IPS-NIHi7 (cell line): ENCODE data around the gene TSSC4.

Experiments
- DNase-seq: peaks from one replicate; pipeline ENCODE4 v3.0.0; 2012; ENCODE audit warnings: mixed read lengths; ENCODE audit errors: extremely low spot score

The TSSC4 gene

DNA sequence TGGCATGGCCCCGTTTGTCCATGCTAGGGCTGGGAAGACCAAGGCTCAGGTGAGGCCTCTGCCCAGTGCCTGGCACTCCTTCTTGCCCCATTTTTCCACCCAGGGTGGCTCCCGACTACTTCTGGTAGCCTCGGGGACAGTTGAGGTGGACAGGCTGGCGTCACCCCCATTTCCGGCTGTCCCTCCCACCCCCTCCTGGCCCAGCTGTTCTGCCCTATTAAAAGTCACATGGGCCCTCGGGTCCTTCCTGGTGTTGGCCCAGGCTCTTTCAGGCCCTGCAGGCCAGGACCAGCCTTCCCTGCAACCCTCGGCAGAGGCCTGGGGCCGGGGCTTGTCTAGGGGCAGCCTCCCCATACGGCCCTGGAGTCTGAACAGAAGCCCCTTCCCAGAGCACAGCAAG, 14.0 kb upstream of the TSSC4 start:
- no peak for DNase-seq

DNA sequence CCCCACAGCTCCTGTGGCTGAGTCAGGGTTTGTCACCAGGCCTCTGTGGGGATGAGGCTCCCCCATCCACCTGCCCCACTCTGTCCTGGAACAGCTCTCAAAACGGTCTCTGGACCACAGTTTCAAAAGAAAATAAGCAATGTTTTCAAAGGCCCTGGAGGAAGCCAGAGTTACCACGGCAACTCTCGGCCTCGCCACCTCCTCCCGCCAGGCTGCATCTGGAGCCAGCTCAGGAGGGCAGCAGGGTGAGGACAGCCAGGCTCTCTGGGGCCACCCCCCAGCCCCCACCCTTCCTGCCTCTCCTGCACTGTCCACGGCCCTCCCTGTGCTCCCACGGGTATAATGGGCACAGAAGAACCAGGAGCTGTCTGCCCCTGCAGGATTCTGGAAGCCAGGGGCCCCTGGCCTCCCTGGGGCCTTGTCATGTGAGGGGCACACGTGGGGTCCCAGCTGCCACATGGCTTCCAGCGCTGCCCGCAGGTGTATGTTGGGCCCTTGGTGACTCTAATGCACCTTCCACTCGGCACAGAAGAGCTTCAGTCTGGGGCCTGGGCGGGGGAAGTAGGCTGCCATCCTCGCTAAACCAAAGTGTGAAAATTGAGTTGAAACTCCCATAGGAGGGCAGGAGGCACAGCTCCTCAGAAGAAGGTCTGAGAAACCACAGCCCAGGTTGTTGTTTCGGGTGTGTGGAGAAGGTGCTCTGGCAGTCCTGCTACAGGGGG, 13.1 kb upstream of the TSSC4 start:
- no peak for DNase-seq

DNA sequence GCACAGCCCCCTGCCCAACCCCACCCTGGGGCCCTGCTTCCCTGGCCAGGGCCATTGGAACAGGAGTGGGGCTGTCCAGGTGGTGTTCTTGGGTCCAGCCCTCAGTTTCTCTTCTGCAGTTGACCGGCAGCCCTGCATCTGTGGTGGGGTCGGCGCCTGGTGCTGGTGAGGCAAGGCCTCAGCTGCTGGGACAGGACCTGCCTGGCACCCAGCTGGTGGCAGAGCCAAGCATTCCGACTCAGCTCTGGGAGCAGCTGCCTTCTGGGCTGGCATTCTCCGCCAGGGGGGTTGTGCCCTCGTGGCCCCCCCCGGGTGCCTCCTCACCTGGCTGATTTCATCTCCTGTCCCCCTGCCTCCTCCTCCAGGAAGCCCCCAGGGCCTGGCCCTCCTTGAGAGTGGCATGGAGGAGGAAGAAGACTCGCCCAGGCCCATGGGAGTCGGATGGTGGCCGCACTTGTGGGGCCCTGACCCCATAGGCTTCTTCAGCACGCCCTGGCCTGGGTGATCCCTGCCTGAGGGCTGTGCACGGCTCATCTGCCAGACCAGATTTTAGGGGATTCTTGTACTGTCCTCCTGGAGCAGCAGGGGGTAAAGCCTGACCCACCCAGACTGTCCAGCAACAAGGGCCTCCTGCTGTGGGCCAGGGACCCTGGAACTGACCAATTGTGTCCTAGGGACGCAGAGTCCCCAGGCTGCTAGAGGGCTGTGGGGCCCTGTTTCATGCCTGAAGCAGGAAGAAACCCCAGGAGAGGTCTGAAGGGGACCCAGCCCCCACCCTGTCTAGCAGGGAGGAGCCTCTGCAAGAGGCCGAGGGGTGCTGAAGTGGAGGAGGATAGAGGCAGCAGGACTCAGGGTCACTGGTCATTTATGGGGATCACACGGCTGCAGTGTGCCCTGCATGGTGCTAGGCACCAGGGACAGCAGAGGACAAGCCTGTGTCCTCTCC, 11.8 kb upstream of the TSSC4 start:
- no peak for DNase-seq

DNA sequence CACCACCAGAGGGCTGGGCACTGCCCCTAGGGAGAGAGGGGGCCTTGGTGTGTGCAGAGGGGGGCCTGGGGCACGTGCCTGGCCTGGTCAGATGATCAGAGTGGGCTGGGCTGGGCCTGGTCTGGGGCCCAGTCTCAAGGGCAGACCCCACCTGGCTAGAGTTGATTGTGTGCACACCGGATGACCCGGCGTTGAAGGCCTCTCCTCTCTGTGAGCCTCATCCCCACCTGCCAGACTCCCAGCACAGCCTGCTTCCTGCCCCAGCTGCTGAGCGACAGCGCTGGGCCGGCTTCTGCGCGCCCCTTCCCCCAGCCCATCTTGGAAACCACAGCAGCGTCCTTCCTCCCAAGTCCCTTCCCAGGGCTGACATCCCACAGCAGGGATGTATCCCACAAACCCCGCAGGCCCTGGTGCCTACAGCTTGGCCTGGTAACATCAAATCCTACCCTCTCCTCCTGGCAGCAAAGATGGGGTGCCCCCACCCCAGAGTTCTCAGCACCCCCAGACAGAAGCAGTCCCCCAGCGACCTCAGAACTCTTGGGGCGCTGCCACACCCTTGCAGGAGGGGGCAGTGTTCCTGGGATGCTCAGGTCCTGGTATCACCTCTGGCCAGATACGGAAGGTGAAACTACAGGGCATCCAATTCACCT, 11.0 kb upstream of the TSSC4 start:
- DNase-seq, result no peak

DNA sequence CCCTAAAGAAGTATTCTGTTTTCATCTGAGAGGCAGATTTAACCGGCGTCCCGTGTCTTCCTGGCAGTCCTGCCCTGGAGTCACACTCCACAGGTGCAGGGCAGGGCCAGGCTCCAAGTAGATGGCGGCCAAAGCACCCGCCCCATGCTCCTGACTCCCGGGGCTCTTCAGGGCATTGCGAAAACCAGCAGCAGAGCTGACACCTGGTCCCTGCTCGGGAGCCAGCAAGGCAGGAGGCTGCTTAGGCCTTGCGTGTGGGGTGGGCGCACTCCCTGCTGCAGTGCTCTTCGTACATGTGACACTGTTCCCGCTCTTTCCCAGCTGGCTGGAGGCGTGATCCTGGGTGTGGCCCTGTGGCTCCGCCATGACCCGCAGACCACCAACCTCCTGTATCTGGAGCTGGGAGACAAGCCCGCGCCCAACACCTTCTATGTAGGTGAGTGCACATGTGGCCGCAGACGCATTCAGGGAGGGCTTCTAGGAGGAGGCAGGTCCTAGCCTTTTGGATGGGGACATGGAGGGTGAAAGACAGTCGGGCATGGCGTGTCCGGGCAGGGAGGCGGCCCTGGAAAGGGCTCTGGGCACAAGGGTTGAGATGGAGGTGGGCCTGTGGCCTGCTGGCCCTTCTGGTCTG, 10.3 kb upstream of the TSSC4 start:
- DNase-seq, result no peak

DNA sequence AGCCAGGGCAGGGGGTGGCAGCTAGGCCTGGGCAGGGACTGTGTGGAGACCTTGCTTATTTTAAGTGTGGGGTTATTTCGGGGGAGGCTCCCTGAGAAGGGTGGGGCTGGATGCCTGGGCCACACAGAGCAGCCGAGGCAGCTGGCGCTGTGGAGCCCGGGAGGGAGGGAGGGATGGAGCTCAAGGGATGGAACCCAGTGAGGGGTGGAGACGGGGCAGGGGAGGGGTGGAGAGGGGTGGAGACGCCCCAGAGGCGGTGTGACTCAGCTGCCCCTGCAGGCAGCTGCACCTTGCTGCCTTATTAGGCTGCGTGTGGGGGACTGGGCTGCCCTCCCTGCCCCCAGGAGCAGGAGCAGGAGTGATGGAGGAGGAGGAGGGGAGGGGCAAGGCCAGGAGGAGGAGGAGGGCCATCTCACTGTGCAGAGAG, 9.8 kb upstream of the TSSC4 start:
- peak; percentile 64 for DNase-seq

DNA sequence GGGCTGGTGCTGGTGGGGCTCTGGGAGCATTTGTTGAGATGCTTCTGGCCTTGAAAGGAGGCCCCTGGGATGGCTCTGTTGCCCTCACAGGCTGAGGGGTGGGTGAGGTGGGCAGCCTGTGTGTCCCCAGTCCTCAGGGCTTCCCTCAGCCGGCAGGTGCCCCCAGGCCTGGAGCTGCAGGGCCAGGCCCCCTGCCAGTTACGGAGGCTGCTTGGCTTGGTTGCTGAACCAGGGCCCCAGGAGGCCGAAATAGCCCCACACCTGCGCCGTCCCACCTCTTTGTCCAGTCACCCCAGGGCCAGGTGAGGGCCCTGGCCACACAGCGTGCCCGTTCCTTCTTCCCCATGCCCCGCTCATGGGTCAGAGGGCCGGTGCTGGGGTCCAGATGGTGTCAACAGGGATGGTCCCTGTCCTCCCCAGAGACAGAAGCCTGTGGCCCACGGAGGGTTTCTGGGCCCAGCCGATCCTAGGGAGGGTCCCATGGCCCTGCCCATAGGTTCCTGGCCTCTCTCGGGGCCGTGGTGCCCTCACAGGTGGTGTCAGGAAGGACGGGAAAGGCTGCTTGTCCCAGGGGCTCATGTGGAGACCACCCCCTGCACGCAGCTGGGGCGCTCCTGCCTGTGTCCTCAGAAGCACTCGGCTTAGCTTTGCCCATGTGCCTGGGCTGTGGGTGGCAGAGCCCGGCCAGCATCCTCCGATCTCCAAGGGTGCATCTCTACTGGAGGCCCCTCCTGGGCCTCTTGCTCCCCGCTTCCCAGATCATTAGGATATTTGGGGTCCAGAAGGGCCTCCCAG, 9.2 kb upstream of the TSSC4 start:
- DNase-seq, result no peak

DNA sequence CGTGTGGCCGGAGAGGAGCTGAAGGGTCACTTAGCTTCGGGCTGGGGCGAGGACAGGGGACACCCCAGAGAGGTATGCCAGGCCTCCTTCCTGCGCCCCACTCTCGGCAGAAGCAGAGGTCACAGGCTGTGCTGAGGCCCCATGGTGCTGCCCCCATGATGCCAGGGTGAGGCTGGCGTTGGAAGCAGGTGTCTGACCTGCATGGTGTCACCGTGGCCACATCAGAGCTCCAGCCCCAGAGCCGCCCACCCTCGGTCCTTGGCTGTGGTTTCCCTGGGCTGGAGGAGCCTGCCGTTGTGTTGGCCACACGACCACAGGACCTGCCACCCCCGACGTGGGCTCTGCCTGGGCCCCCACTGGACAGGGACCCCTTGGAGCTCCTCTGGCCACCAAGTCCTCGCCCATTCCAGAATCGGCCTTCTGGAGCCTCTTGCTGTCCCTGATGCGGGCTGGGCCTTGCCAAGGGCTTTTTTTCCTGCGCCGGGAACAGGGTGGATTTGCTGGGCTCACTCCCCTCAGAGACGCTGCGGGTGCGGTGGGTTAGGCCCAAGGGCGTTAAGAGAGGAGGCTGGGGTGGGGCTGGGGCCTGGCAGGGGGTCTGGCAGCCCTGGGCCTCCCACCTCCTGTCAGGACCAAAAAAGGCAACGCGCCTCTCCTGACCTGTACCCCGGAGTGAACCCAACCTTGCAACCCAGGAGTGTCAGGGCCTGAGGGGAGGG, 8.2 kb upstream of the TSSC4 start:
- no peak for DNase-seq

DNA sequence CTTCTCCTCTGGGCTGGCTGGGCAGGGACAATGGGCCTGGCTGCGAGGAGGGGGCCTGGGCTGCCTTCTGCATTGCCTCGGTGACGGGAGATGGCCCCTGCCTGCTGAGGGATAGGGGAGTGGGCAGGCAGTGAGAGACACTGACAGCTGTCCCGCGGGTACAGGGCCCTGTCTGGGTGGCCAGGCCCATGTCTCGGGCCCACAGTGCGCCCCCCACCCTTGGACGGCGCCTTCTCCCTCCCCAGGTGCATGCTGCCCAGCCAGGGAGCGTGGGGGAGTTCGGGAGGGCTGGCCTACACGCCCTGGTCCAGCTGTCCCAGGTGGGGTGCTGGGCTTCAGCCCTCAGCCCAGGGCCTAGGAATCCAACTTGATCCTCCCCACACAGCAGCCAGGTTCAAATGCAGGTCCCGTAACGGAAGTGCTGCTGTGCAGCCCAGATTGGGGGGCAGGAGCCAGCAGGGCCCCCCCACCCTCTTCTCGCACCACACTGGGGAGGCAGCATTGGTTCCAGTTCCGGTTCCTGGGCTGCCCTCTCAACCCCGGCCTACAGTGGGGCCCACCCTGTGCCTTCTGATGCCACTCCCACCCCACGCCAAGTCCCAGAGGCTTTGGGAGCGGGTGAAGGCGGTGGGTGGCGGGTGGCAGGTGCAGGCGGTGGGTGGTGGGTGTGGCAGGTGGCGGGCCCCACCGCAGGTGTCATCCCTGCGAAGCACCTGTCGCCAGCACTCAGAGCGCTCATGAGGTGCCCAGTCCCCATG, 7.3 kb upstream of the TSSC4 start:
- no peak for DNase-seq

DNA sequence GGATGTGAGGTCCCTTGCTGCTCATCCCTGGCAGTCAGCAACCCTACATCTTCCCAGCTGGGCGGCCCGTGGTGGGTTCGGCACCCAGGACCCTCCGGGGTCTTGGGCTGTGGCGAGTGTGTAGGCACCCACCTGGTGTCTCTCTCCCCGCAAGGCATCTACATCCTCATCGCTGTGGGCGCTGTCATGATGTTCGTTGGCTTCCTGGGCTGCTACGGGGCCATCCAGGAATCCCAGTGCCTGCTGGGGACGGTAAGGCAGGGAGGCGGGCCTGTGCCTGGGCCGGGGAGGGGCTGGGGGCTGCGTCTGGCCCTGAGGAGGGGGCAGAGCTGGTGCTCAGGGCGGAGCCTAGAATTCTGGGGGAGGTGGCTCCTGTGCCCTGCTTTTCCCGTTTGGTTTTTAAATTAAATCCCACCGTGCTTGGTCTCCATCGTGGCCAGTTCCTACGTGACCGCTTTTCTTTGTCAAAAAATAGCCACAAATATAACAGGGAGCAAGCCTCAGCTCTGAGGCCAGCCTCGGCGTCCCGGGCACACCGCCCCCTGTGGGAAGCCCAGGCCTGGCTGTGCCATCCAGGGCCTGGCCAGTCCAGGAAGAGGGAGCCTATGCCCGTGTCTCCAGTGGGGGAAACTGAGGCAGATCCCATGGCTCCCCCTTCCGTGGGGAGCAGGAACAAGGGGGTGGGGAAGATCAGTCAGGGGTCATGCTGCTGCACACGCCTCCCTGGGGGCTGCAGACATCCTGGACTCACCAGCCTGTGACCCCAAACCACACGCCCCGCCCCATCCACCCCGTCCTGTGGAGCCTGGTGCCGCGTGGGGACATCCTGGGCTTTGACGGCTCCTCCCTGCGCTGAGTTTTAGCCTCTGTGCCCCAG, 6.4 kb upstream of the TSSC4 start:
- DNase-seq, result no peak

DNA sequence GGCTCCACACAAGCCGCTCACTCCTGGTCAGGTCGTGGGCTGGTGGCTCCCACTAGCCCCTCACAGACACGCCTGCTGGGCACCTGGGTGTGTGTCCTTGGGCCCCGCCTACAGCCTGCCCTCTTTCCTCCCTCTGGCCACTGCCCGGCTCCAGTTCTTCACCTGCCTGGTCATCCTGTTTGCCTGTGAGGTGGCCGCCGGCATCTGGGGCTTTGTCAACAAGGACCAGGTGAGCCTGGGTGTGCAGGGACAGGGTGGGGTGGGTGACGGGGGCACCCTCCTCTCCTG, 5.8 kb upstream of the TSSC4 start:
- no peak for DNase-seq

DNA sequence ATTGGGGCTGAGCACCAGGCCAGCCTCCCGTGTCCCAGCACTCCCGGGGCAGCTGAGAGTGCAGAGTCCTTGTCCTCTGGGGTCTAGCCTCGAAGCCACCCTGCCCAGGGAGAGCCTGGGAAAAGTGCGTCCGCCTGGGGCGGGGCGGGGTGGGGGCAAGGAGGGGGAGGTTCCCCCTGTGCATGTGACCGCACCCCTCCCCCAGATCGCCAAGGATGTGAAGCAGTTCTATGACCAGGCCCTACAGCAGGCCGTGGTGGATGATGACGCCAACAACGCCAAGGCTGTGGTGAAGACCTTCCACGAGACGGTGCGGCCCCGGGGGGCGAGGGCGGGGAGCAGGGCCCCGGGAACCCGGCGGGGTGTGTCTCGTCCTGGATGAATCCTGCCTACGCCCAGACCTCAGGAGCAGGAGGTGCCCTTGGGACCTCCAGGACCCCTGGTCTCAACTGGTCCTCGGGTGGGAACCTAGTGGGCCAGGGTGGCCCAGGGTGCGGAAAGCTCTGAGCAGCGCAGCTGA, 5.3 kb upstream of the TSSC4 start:
- DNase-seq, result no peak

DNA sequence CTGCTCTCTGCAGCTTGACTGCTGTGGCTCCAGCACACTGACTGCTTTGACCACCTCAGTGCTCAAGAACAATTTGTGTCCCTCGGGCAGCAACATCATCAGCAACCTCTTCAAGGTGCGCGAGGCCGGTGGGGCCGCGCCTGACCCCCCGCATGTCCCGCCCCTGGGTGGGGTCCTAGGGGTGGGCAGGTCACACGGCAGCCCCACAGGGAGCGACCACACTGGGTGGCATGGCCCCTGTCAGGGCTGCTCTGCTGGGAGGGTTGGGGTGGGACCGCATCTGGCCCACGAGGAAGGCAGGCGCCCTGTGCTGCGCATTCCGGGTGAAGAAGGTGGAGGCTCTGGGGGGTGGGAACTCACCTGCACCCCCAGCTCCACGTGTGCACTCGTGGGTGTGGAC, 4.7 kb upstream of the TSSC4 start:
- DNase-seq, result no peak

DNA sequence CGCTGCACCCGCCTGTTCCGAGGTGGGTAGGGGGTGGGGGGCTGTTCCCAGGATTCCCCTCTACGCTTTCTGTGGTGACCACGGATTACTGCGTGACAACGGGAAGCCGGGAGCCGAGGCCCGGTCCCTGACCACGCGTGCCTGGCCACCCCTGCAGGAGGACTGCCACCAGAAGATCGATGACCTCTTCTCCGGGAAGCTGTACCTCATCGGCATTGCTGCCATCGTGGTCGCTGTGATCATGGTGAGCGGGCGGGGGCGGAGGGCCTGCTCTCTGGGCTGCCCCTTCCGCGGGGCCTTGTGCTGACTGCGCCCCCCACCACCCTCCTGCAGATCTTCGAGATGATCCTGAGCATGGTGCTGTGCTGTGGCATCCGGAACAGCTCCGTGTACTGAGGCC, 4.1 kb upstream of the TSSC4 start:
- DNase-seq, result no peak

DNA sequence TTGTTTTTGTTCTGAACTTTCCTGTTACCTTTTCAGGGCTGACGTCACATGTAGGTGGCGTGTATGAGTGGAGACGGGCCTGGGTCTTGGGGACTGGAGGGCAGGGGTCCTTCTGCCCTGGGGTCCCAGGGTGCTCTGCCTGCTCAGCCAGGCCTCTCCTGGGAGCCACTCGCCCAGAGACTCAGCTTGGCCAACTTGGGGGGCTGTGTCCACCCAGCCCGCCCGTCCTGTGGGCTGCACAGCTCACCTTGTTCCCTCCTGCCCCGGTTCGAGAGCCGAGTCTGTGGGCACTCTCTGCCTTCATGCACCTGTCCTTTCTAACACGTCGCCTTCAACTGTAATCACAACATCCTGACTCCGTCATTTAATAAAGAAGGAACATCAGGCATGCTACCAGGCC, 3.5 kb upstream of the TSSC4 start:
- no peak for DNase-seq

DNA sequence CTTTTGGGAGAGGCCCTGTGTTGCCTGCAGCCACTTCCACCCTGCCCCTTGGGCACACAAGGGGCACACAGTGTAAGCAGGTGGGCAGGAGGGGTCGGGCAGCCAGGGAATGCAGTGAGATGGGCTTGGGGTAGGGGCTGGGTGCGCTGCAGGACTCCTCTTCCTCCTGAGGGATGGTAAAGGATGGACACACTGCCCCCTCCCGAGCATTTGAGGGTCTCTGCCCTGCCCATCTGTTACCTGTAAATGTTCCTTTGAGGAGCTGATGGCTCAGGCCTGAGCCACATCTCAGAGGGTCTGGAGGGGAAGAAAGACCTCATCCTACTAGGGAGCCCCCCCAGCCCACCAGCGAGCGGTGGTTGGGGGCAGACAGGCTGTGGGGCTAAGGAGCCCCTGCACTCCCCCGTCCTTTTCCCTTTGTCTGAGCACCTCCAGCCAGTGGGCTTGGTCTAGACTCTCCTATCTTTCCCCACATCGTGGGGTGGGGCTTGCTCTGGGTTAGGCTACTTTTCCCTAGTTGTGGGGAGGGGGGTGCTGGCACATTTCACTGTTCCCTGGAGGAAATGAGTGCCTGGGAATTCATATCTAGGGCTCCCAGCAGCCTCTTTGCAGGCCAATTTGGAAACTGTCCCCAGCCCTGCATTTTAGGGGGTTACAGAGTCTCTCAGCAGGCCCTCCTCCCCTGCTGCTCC, 1.7 kb upstream of the TSSC4 start:
- DNase-seq, result no peak

DNA sequence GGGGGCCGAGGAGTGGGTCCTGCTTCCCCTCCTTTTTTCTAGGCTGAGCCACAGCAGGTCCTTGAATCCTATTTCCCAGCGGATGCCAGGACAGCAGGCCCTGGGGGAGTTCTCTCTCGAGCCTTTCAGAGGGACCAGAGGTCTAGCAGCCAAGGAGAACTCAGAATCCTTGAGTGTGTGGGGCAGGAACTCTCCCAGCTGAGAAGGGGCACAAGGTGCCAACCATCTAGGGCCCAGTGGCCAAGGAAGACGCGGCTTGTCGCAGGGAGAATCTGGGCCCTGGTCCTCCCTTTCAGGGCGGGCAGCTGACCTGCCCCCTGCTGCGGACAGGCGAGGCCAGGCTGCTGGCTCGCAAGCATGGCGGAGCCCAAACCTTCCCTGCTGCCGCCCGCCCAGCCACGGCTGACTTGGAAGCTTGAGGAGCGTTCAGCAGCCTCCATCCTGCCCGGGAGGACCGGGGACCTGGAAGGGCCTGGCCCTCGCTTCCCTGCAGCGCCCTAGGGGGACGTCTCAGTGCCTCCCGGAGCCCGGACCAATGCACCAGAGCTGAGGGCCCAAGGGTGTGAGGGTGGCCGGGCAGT, 972 bp upstream of the TSSC4 start:
- peak; percentile 46 for DNase-seq
